HepG2 (cell line): Measurements from ENCODE around the gene HTR1D. TPM values are rescaled to one million over a fixed set of nuclear protein-coding genes. Genes with fewer than 3 reads are reported as not detected.

Source experiments
- CCAR2 ChIP-seq: fragments of 200-400 bp; formaldehyde crosslinking; optimal IDR thresholded peaks from 2 replicates; pipeline ENCODE3; 2018; ENCODE audit warnings: low read depth, mild to moderate bottlenecking, low read length, moderate library complexity
- EP300 ChIP-seq, 3 experiments: sonication (generic) in 1 of 3; formaldehyde crosslinking in 1 of 3; IDR thresholded peaks; 2 replicates each; pipeline versions ENCODE4 v1.5.1 to v1.6.1; 2011 to 2020; ENCODE audit warnings: low read depth in 2 of 3, low read length in 2 of 3, borderline replicate concordance in 1 of 3, improper control_type of control experiment in 1 of 3, mild to moderate bottlenecking in 1 of 3, missing genetic modification reagents in 1 of 3, moderate library complexity in 1 of 3
- FOXK1 ChIP-seq: sonication (generic); formaldehyde crosslinking; IDR thresholded peaks from 2 replicates; pipeline ENCODE4 v1.4.0; 2020; ENCODE audit warnings: low read depth, missing genetic modification reagents, borderline replicate concordance
- HHEX ChIP-seq: IDR thresholded peaks from 2 replicates; pipeline ENCODE4 v1.6.1; 2016; ENCODE audit warnings: control low read depth
- JUN ChIP-seq: sonication (generic); formaldehyde crosslinking; IDR thresholded peaks from 2 replicates; pipeline ENCODE4 v1.4.0; 2020; ENCODE audit warnings: mild to moderate bottlenecking, missing genetic modification reagents
- JUNB ChIP-seq: sonication (generic); formaldehyde crosslinking; IDR thresholded peaks from 2 replicates; pipeline ENCODE4 v1.8.0; 2022; ENCODE audit warnings: missing genetic modification reagents, mild to moderate bottlenecking, borderline replicate concordance
- KAT8 ChIP-seq: IDR thresholded peaks from 2 replicates; pipeline ENCODE4 v1.6.1; 2016; ENCODE audit warnings: missing genetic modification reagents, missing compliant biosample characterization
- KDM5A ChIP-seq: fragments of 200-600 bp; sonication (generic); IDR thresholded peaks from 2 replicates; pipeline ENCODE4 v1.7.0; 2018; ENCODE audit warnings: antibody characterized with exemption, mild to moderate bottlenecking, low read length, borderline replicate concordance
- PHF20 ChIP-seq: sonication (generic); formaldehyde crosslinking; IDR thresholded peaks from 2 replicates; pipeline ENCODE4 v1.5.0; 2020; ENCODE audit warnings: mild to moderate bottlenecking, missing genetic modification reagents
- PPARG ChIP-seq: conservative IDR thresholded peaks from 2 replicates; pipeline ENCODE4 v1.6.1; 2016; ENCODE audit warnings: missing biosample characterization, missing genetic modification reagents
- SAFB2 ChIP-seq: sonication (generic); formaldehyde crosslinking; IDR thresholded peaks from 2 replicates; pipeline ENCODE4 v1.5.1; 2020; ENCODE audit warnings: missing genetic modification reagents, low read depth, mild to moderate bottlenecking, borderline replicate concordance
- SALL2 ChIP-seq: sonication (generic); formaldehyde crosslinking; IDR thresholded peaks from 2 replicates; pipeline ENCODE4 v1.8.1; 2023; ENCODE audit warnings: mild to moderate bottlenecking, missing genetic modification reagents, inconsistent platforms
- SAP130 ChIP-seq: IDR thresholded peaks from 2 replicates; pipeline ENCODE4 v1.6.1; 2016; ENCODE audit warnings: low read depth
- SCMH1 ChIP-seq: sonication (generic); formaldehyde crosslinking; IDR thresholded peaks from 2 replicates; pipeline ENCODE4 v1.9.0; 2021; ENCODE audit warnings: missing genetic modification reagents, mild to moderate bottlenecking, borderline replicate concordance
- TMF1 ChIP-seq: sonication (generic); formaldehyde crosslinking; IDR thresholded peaks from 2 replicates; pipeline ENCODE4 v1.8.1; 2022; ENCODE audit warnings: low read depth, missing genetic modification reagents
- TRAFD1 ChIP-seq: sonication (generic); formaldehyde crosslinking; IDR thresholded peaks from 2 replicates; pipeline ENCODE4 v1.5.1; 2020; ENCODE audit warnings: missing genetic modification reagents, mild to moderate bottlenecking, borderline replicate concordance
- ZFP37 ChIP-seq: sonication (generic); formaldehyde crosslinking; IDR thresholded peaks from 2 replicates; pipeline ENCODE4 v1.4.0; 2020; ENCODE audit warnings: missing genetic modification reagents, borderline replicate concordance
- ZNF30 ChIP-seq: sonication (generic); formaldehyde crosslinking; IDR thresholded peaks from 2 replicates; pipeline ENCODE4 v1.5.0; 2020; ENCODE audit warnings: mild to moderate bottlenecking, missing genetic modification reagents
- polyA plus RNA-seq, 8 experiments: library from polyadenylated mRNA; depleted of rRNA in 3 of 8; stranded (reverse) in 7 of 8; unstranded in 1 of 8; fragments of >200 nt; fragmentation: Illumina TruSeq in 4 of 8; extraction: Trizol in 4 of 8; gene quantifications; 2 replicates each; pipeline versions ENCODE4 v1.2.1 to v1.2.3, GENCODE V29; 2011 to 2016; ENCODE audit warnings: low read depth in 4 of 8, missing spikeins in 1 of 8, mixed read lengths in 1 of 8; ENCODE audit not compliant: insufficient read depth in 1 of 8
- total RNA-seq, 5 experiments: library from RNA; depleted of rRNA; stranded (reverse); fragments of >200 nt; fragmentation: Illumina TruSeq; extraction: Trizol; gene quantifications; 2 replicates each; pipeline ENCODE4 v1.2.3, GENCODE V29; 2016; ENCODE audit warnings: low read depth in 1 of 5
- TF ChIP-seq, protein P1 (sequence below): sonication (generic); formaldehyde crosslinking; IDR thresholded peaks from 2 replicates; pipeline ENCODE4 v1.4.0; 2020; ENCODE audit warnings: low read depth, mild to moderate bottlenecking, missing genetic modification reagents
- TF ChIP-seq, protein P2 (sequence below): IDR thresholded peaks from 2 replicates; pipeline ENCODE4 v1.6.1; 2016; ENCODE audit warnings: missing compliant biosample characterization, missing genetic modification reagents, borderline replicate concordance
- TF ChIP-seq, protein P3 (sequence below): sonication (generic); formaldehyde crosslinking; IDR thresholded peaks from 2 replicates; pipeline ENCODE4 v1.8.1; 2023; ENCODE audit warnings: mild to moderate bottlenecking, moderate library complexity, missing genetic modification reagents
- TF ChIP-seq, protein P4 (sequence below), 2 experiments: sonication (generic) in 1 of 2; formaldehyde crosslinking in 1 of 2; IDR thresholded peaks; 2 replicates each; pipeline versions ENCODE4 v1.5.1 to v1.6.1; 2011 to 2020; ENCODE audit warnings: borderline replicate concordance in 1 of 2, low read depth in 1 of 2, low read length in 1 of 2, mild to moderate bottlenecking in 1 of 2, missing genetic modification reagents in 1 of 2, moderate library complexity in 1 of 2

HTR1D gene
- total and polyA plus RNA-seq, 2 of the 13 experiments (the other 11 are each of a cell fraction or from before 2014, with no cell fraction given), result 0.04 to 0.07 TPM

GRCh38 chr1:23149114-23149513 is 68.2 kb downstream of the HTR1D start (continued):
- TF ChIP-seq, protein P1, sequence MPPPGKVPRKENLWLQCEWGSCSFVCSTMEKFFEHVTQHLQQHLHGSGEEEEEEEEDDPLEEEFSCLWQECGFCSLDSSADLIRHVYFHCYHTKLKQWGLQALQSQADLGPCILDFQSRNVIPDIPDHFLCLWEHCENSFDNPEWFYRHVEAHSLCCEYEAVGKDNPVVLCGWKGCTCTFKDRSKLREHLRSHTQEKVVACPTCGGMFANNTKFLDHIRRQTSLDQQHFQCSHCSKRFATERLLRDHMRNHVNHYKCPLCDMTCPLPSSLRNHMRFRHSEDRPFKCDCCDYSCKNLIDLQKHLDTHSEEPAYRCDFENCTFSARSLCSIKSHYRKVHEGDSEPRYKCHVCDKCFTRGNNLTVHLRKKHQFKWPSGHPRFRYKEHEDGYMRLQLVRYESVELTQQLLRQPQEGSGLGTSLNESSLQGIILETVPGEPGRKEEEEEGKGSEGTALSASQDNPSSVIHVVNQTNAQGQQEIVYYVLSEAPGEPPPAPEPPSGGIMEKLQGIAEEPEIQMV (CRISPR knock-in tag), result no peak
- TF ChIP-seq ZNF30 (CRISPR knock-in tag) (no peak), SALL2 (CRISPR knock-in tag) (no peak), FOXK1 (CRISPR knock-in tag) (no peak), TMF1 (CRISPR knock-in tag) (no peak), HHEX (CRISPR knock-in tag) (no peak), ZFP37 (CRISPR knock-in tag) (no peak), SCMH1 (CRISPR knock-in tag) (no peak), SAFB2 (no peak), KAT8 (CRISPR knock-in tag) (peak; percentile 33; the same call in 1 of the 2 replicates), PHF20 (CRISPR knock-in tag) (no peak), CCAR2 (no peak), PPARG (CRISPR knock-in tag) (no peak), KDM5A (no peak), SAP130 (CRISPR knock-in tag) (peak; percentile 67), TRAFD1 (CRISPR knock-in tag) (no peak), JUNB (CRISPR knock-in tag) (no peak), JUN (no peak), EP300 (IDR thresholded peaks at IDR 0.05; ENCODE audit: low read depth in 2 of 2, low read length in 2 of 2) (peak in 1 of 2 experiments; percentile 18; a peak in 1 of 4 replicates), EP300 (CRISPR knock-in tag; IDR thresholded peaks at IDR 0.05; ENCODE audit: borderline replicate concordance) (no peak)
- TF ChIP-seq, protein P2, sequence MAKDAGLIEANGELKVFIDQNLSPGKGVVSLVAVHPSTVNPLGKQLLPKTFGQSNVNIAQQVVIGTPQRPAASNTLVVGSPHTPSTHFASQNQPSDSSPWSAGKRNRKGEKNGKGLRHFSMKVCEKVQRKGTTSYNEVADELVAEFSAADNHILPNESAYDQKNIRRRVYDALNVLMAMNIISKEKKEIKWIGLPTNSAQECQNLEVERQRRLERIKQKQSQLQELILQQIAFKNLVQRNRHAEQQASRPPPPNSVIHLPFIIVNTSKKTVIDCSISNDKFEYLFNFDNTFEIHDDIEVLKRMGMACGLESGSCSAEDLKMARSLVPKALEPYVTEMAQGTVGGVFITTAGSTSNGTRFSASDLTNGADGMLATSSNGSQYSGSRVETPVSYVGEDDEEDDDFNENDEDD (CRISPR knock-in tag), result no peak
- TF ChIP-seq, protein P3, sequence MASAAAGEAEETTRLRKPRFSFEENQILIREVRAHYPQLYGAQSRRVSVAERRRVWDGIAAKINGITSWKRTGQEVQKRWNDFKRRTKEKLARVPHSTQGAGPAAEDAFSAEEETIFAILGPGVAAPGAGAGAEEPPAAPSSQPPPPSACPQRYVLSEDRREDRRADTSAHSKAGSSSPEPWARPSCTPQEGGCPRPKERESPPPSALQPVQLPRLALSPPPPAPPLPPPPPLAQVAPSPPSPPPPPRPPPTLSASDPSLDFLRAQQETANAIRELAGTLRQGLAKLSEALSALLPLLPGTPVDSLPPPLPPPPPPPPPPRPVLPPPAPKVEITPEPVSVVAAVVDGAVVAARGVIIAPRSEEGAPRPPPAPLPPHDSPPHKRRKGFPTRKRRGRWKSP (CRISPR knock-in tag), result peak; percentile 23; the same call in 1 of the 2 replicates
- TF ChIP-seq, protein P4, sequence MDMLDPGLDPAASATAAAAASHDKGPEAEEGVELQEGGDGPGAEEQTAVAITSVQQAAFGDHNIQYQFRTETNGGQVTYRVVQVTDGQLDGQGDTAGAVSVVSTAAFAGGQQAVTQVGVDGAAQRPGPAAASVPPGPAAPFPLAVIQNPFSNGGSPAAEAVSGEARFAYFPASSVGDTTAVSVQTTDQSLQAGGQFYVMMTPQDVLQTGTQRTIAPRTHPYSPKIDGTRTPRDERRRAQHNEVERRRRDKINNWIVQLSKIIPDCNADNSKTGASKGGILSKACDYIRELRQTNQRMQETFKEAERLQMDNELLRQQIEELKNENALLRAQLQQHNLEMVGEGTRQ (IDR thresholded peaks at IDR 0.05; ENCODE audit: low read depth, low read length), result no peak
- TF ChIP-seq, protein P4 (CRISPR knock-in tag; IDR thresholded peaks at IDR 0.05; ENCODE audit: borderline replicate concordance), result no peak
